Activated T-helper 1 cell treated with Interleukin-2 at 50 U/mL for 16 hours (primary cell): Measurements from ENCODE around the gene TRIM50.
"Not testable (repeated sequence)": the region's sequence is repeated elsewhere in the genome, so short reads cannot be mapped to it uniquely, and the experiment has no call there.

Experiments
- DNase-seq: peaks from one replicate; pipeline ENCODE4 v3.0.0-alpha.2; 2020; ENCODE audit warnings: low read depth

Gene TRIM50

GRCh38 chr7:73327922-73328321 is at the start of gene TRIM50, which contains the start of gene FKBP6:
Gene TRIM50 (minus strand): TSS chr7:73328082. CDS start chr7:73324787, 3,295 bp downstream.
Gene FKBP6 (plus strand): TSS chr7:73328161. CDS start chr7:73328429, 268 bp downstream.
- DNase-seq: not testable (repeated sequence)

GRCh38 chr7:73376671-73377412 is 49.0 kb upstream of the TRIM50 start:
- no peak for DNase-seq

GRCh38 chr7:73376262-73376661 is 48.4 kb upstream of the TRIM50 start:
- not testable (repeated sequence) for DNase-seq

- no peak for DNase-seq
Measured at GRCh38 chr7:73373741-73374140, 45.9 kb upstream of the TRIM50 start.

GRCh38 chr7:73369622-73370021 is 41.7 kb upstream of the TRIM50 start:
- no peak for DNase-seq

GRCh38 chr7:73369009-73369408 is 41.1 kb upstream of the TRIM50 start:
- no peak for DNase-seq

- no peak for DNase-seq
Measured at GRCh38 chr7:73366990-73367389, 39.1 kb upstream of the TRIM50 start.

- DNase-seq: no peak
Measured at GRCh38 chr7:73366127-73366526, 38.2 kb upstream of the TRIM50 start.

- no peak for DNase-seq
Measured at GRCh38 chr7:73364006-73364728, 36.3 kb upstream of the TRIM50 start.

GRCh38 chr7:73363225-73364005 is 35.5 kb upstream of the TRIM50 start:
- DNase-seq: no peak

- DNase-seq: not testable (repeated sequence)
Measured at GRCh38 chr7:73360590-73360989, 32.7 kb upstream of the TRIM50 start.

- no peak for DNase-seq
Measured at GRCh38 chr7:73359746-73360375, 32.0 kb upstream of the TRIM50 start.

GRCh38 chr7:73359306-73359705 is 31.4 kb upstream of the TRIM50 start:
- DNase-seq: no peak

GRCh38 chr7:73358590-73359275 is 30.9 kb upstream of the TRIM50 start:
- DNase-seq: no peak

GRCh38 chr7:73356159-73356558 is 28.3 kb upstream of the TRIM50 start:
- DNase-seq: no peak

- no peak for DNase-seq
Measured at GRCh38 chr7:73354821-73355220, 26.9 kb upstream of the TRIM50 start.

GRCh38 chr7:73354196-73354595 is 26.3 kb upstream of the TRIM50 start:
- no peak for DNase-seq

GRCh38 chr7:73353243-73353642 is 25.4 kb upstream of the TRIM50 start:
- no peak for DNase-seq

GRCh38 chr7:73352784-73353183 is 24.9 kb upstream of the TRIM50 start:
- no peak for DNase-seq

GRCh38 chr7:73351447-73352167 is 23.7 kb upstream of the TRIM50 start:
- no peak for DNase-seq
